H9 (cell line): Measurements from ENCODE around the gene FXN. TPM values are rescaled to one million over a fixed set of nuclear protein-coding genes. Genes with fewer than 3 reads are reported as not detected.
A peak's percentile ranks its signal among the peaks of the same experiment; 100 is the strongest.

ENCODE experiments used
- DNase-seq: peaks from one replicate; pipeline ENCODE4 v3.0.0-alpha.2; 2017
- H2AFZ ChIP-seq: one replicate; pipeline ENCODE4 v1.6.1; 2013; ENCODE audit warnings: mild to moderate bottlenecking, low read length, control low read depth, moderate library complexity
- H2AK5ac ChIP-seq: 2 replicates; pipeline ENCODE4 v1.6.1; 2013; ENCODE audit warnings: low read length, control low read depth, mixed read lengths; ENCODE audit not compliant: insufficient read length
- H2BK120ac ChIP-seq: one replicate; pipeline ENCODE4 v1.6.1; 2013; ENCODE audit warnings: low read depth, mild to moderate bottlenecking, low read length, control low read depth, inconsistent platforms; ENCODE audit not compliant: poor library complexity, severe bottlenecking
- H2BK12ac ChIP-seq: 2 replicates; pipeline ENCODE4 v1.6.1; 2013; ENCODE audit warnings: low read length, control low read depth, mixed read lengths, low read depth; ENCODE audit not compliant: insufficient read length
- H2BK15ac ChIP-seq: 2 replicates; pipeline ENCODE4 v1.6.1; 2013; ENCODE audit warnings: low read depth, low read length, control low read depth
- H2BK20ac ChIP-seq: one replicate; pipeline ENCODE4 v1.6.1; 2013; ENCODE audit warnings: low read depth, mild to moderate bottlenecking, low read length, control low read depth, inconsistent platforms; ENCODE audit not compliant: poor library complexity, severe bottlenecking
- H2BK5ac ChIP-seq: 2 replicates; pipeline ENCODE4 v1.6.1; 2013; ENCODE audit warnings: low read length, control low read depth, mixed read lengths; ENCODE audit not compliant: insufficient read length
- H3K14ac ChIP-seq: 2 replicates; pipeline ENCODE4 v1.6.1; 2013; ENCODE audit warnings: low read length, control low read depth; ENCODE audit not compliant: insufficient read depth
- H3K18ac ChIP-seq: 2 replicates; pipeline ENCODE4 v1.6.1; 2013; ENCODE audit warnings: low read depth, mild to moderate bottlenecking, mixed read lengths, low read length, control low read depth; ENCODE audit not compliant: insufficient read length
- H3K23ac ChIP-seq: 2 replicates; pipeline ENCODE4 v1.6.1; 2013; ENCODE audit warnings: low read length, control low read depth, mixed read lengths, low read depth; ENCODE audit not compliant: insufficient read length
- H3K23me2 ChIP-seq: 2 replicates; pipeline ENCODE4 v1.6.1; 2013; ENCODE audit warnings: low read depth, mild to moderate bottlenecking, mixed read lengths, low read length, control low read depth; ENCODE audit not compliant: insufficient read length, poor library complexity, severe bottlenecking
- H3K27ac ChIP-seq: 2 replicates; pipeline ENCODE4 v1.5.1; 2013; ENCODE audit warnings: low read length, control low read depth, mixed read lengths, low read depth; ENCODE audit not compliant: insufficient read length
- H3K27me3 ChIP-seq: 2 replicates; pipeline ENCODE4 v1.6.1; 2013; ENCODE audit warnings: low read length, control low read depth, inconsistent platforms; ENCODE audit not compliant: insufficient read depth
- H3K4ac ChIP-seq: 2 replicates; pipeline ENCODE4 v1.6.1; 2013; ENCODE audit warnings: low read depth, mild to moderate bottlenecking, control low read depth, inconsistent platforms, low read length, moderate library complexity
- H3K4me1 ChIP-seq: 2 replicates; pipeline ENCODE4 v1.6.1; 2013; ENCODE audit warnings: low read length, control low read depth, inconsistent platforms; ENCODE audit not compliant: insufficient read depth
- H3K4me2 ChIP-seq: 2 replicates; pipeline ENCODE4 v1.6.1; 2013; ENCODE audit warnings: low read length, control low read depth, mixed read lengths; ENCODE audit not compliant: insufficient read length, insufficient read depth
- H3K56ac ChIP-seq: 2 replicates; pipeline ENCODE4 v1.6.1; 2013; ENCODE audit warnings: low read depth, mild to moderate bottlenecking, mixed read lengths, low read length, control low read depth; ENCODE audit not compliant: insufficient read length
- H3K79me1 ChIP-seq: 2 replicates; pipeline ENCODE4 v1.6.1; 2013; ENCODE audit warnings: low read depth, mild to moderate bottlenecking, moderate library complexity, low read length, control low read depth, inconsistent platforms; ENCODE audit not compliant: insufficient read depth, poor library complexity, severe bottlenecking
- H3K79me2 ChIP-seq: 2 replicates; pipeline ENCODE4 v1.6.1; 2013; ENCODE audit warnings: low read length, control low read depth, inconsistent platforms; ENCODE audit not compliant: insufficient read depth
- H3K9ac ChIP-seq: 2 replicates; pipeline ENCODE4 v1.6.1; 2013; ENCODE audit warnings: low read length, control low read depth, mixed read lengths; ENCODE audit not compliant: insufficient read length; ENCODE audit errors: extremely low read depth
- H3K9me3 ChIP-seq: one replicate; pipeline ENCODE4 v1.6.1; 2013; ENCODE audit warnings: low read depth, low read length, inconsistent platforms; ENCODE audit not compliant: control insufficient read depth
- H3T11ph ChIP-seq: one replicate; pipeline ENCODE4 v1.6.1; 2013; ENCODE audit warnings: mild to moderate bottlenecking, low read length, control low read depth, inconsistent platforms
- H4K20me1 ChIP-seq: one replicate; pipeline ENCODE4 v1.6.1; 2013; ENCODE audit not compliant: control insufficient read depth, insufficient read length, insufficient read depth
- H4K5ac ChIP-seq: 2 replicates; pipeline ENCODE4 v1.6.1; 2013; ENCODE audit warnings: low read depth, mild to moderate bottlenecking, mixed read lengths, low read length, control low read depth; ENCODE audit not compliant: insufficient read length
- H4K8ac ChIP-seq: replicated peaks from 2 replicates; pipeline ENCODE4 v1.6.1; 2013; ENCODE audit warnings: low read length, control low read depth, mixed read lengths, low read depth; ENCODE audit not compliant: insufficient read length
- H4K91ac ChIP-seq: 2 replicates; pipeline ENCODE4 v1.6.1; 2013; ENCODE audit warnings: low read depth, mild to moderate bottlenecking, moderate library complexity, mixed read lengths, low read length, control low read depth; ENCODE audit not compliant: insufficient read length
- H3K27ac Mint-ChIP-seq, 3 experiments: 2 replicates in 2 of 3; 3 replicates in 1 of 3; pipeline ENCODE4 v1.8.0; 2020 to 2021; ENCODE audit warnings: mixed read lengths in 3 of 3, mild to moderate bottlenecking in 1 of 3, moderate library complexity in 1 of 3
- H3K27me3 Mint-ChIP-seq: 2 replicates; pipeline ENCODE4 v1.8.0; 2021; ENCODE audit warnings: low read depth, mild to moderate bottlenecking, moderate library complexity, mixed read lengths
- H3K36me3 Mint-ChIP-seq, 3 experiments: 2 replicates in 2 of 3; 3 replicates in 1 of 3; pipeline ENCODE4 v1.8.0; 2020 to 2021; ENCODE audit warnings: low read depth in 3 of 3, mixed read lengths in 3 of 3; ENCODE audit not compliant: insufficient read depth in 1 of 3
- H3K4me1 Mint-ChIP-seq, 2 experiments: 2 replicates each; pipeline ENCODE4 v1.8.0; 2020; ENCODE audit warnings: mixed read lengths in 2 of 2
- H3K4me3 Mint-ChIP-seq, 2 experiments: 2 replicates in 1 of 2; 3 replicates in 1 of 2; pipeline ENCODE4 v1.8.0; 2020 to 2021; ENCODE audit warnings: mild to moderate bottlenecking in 2 of 2, mixed read lengths in 2 of 2, moderate library complexity in 1 of 2
- H3K9me3 Mint-ChIP-seq, 2 experiments: 2 replicates in 1 of 2; 3 replicates in 1 of 2; pipeline ENCODE4 v1.8.0; 2020; ENCODE audit warnings: mild to moderate bottlenecking in 2 of 2, mixed read lengths in 2 of 2, moderate library complexity in 1 of 2
- CTCF ChIP-seq: fragments of 200-600 bp; sonication (generic); conservative IDR thresholded peaks from 3 replicates; pipeline ENCODE4 v1.8.0; 2021; ENCODE audit warnings: antibody characterized with exemption, mild to moderate bottlenecking
- WGBS: extraction: QIAGEN DNeasy Blood & Tissue Kit; methylation state at CpG from one replicate; pipeline ENCODE4 v1.1.7; 2013; ENCODE audit warnings: missing lambda C conversion rate, low lambda C conversion rate, mixed read lengths; ENCODE audit not compliant: insufficient read length; ENCODE audit errors: extremely low coverage; 5-methylcytosine and 5-hydroxymethylcytosine counted together
- total RNA-seq: library from RNA; stranded (reverse); gene quantifications from 2 replicates; pipeline ENCODE4 v1.2.1, GENCODE V29; 2021

Gene FXN
- total RNA-seq, 1 experiment from 2014 or later = 34.4 TPM

GRCh38 chr9:69136779-69137178 lies 101.2 kb downstream of the FXN start:
- Histone ChIP-seq H3K4me1 (peaks cover 2% of the 10 kb centered on the region; the same call in 1 of the 2 replicates), H3K79me1 (peaks cover 12% of the 10 kb centered on the region), H3K79me2 (peaks cover 32% of the 10 kb centered on the region), H2BK12ac (no peak overlapping the region), H2AFZ (no peak overlapping the region), H4K5ac (no peak overlapping the region), H3K27ac (no peak overlapping the region), H2AK5ac (no peak overlapping the region), H3T11ph (no peak overlapping the region), H2BK120ac (no peak overlapping the region), H2BK20ac (no peak overlapping the region), H3K23ac (no peak overlapping the region), H4K91ac (no peak overlapping the region), H3K23me2 (no peaks in the 10 kb centered on the region), H3K4me2 (no peak overlapping the region), H4K8ac (no peak overlapping the region), H4K20me1 (no peaks in the 10 kb centered on the region), H3K27me3 (no peaks in the 10 kb centered on the region), H3K4ac (no peak overlapping the region), H3K56ac (no peak overlapping the region), H3K9ac (no peak overlapping the region), H2BK15ac (no peak overlapping the region), H3K18ac (no peak overlapping the region), H3K14ac (no peak overlapping the region), H3K9me3 (no peaks in the 10 kb centered on the region), H2BK5ac (no peak overlapping the region)
- H3K27ac Mint-ChIP-seq = peak overlapping the region; percentile 33 to 60 (median 59); a peak in 5 of 7 replicates
- no peak overlapping the region; a peak in 1 of 5 replicates for H3K4me3 Mint-ChIP-seq
- peaks cover 23 to 35% of the 10 kb centered on the region in 2 experiments for H3K4me1 Mint-ChIP-seq
- TF ChIP-seq CTCF = no peak
- H3K36me3 Mint-ChIP-seq = peaks cover 30 to 41% (median 37%) of the 10 kb centered on the region in 3 experiments
- H3K27me3 Mint-ChIP-seq = no peaks in the 10 kb centered on the region
- no peaks in the 10 kb centered on the region for H3K9me3 Mint-ChIP-seq
- no CpG with 5 or more reads among the region's 7 CpGs for WGBS
- DNase-seq = peak; percentile 21
